ENCODE results near the gene BACE1. TPM values are rescaled to one million over a fixed set of nuclear protein-coding genes. Genes with fewer than 3 reads are reported as not detected.
A peak's percentile ranks its signal among the peaks of the same experiment; 100 is the strongest.

Gene BACE1
- total and polyA plus RNA-seq, 3 donors from 2014 or later: 24.7 to 50.4 (median 32.5) TPM

DNA sequence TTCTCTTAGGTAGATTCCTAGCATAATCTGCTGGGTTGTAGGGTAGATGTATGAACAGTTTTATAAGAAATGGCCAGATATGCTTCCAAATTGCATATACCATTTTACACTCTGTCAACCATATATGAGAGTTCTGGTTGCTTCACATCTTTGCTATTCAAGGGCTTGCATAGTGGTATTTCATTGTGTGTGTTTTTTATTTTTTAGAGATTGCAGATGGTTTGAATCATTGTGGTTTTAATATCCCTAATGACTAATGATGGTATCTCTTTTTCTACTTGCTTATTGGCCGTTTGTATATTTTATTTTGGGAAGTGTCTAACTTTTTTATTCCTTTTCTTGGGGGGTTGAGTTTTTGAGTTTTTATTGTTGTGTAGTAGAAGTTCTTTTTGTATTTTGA, 56.6 kb downstream of the BACE1 start:
- H3K9me3 ChIP-seq: no peaks in the 10 kb centered on the region
- 82 to 88% methylated on average over 1 of the region's 1 CpG for WGBS, 2 donors
- no peaks in the 10 kb centered on the region for H3K4me1 ChIP-seq
- no peaks in the 10 kb centered on the region for H3K36me3 ChIP-seq (ENCODE audit: low read depth, missing control alignments)
- intact Hi-C loops (cut with DNase I; ENCODE audit: low total_unique reads): no loop called here
- no peak for DNase-seq
- TF ChIP-seq, protein P1, sequence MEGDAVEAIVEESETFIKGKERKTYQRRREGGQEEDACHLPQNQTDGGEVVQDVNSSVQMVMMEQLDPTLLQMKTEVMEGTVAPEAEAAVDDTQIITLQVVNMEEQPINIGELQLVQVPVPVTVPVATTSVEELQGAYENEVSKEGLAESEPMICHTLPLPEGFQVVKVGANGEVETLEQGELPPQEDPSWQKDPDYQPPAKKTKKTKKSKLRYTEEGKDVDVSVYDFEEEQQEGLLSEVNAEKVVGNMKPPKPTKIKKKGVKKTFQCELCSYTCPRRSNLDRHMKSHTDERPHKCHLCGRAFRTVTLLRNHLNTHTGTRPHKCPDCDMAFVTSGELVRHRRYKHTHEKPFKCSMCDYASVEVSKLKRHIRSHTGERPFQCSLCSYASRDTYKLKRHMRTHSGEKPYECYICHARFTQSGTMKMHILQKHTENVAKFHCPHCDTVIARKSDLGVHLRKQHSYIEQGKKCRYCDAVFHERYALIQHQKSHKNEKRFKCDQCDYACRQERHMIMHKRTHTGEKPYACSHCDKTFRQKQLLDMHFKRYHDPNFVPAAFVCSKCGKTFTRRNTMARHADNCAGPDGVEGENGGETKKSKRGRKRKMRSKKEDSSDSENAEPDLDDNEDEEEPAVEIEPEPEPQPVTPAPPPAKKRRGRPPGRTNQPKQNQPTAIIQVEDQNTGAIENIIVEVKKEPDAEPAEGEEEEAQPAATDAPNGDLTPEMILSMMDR (IDR thresholded peaks at IDR 0.05): no peak
- TF ChIP-seq POLR2A (IDR thresholded peaks at IDR 0.05): no peak
- no peak overlapping the region for H3K27ac ChIP-seq
- H3K27me3 ChIP-seq: no peaks in the 10 kb centered on the region
- no peak overlapping the region for H3K4me3 ChIP-seq

DNA sequence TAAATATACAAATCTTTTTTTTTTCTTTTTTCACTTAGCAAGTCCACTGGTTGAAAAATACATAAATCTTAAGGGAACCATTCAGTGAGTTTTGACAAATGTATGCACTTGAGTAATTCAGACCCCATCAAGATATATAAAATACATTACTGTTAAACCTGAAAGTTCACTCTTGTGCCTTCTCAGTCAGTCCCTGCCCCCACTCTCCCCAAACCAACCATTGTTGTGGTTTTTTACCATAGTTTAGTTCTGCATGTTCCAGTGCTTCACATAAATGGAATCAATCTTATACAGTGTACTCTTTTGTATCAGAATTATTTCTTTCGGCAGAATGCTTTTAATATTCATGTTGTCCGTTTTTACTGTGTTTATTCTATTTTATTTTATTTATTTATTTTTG, 57.5 kb downstream of the BACE1 start:
- no peak for DNase-seq
- Histone ChIP-seq H3K4me3 (no peak overlapping the region), H3K4me1 (no peaks in the 10 kb centered on the region), H3K9me3 (no peaks in the 10 kb centered on the region), H3K27me3 (no peaks in the 10 kb centered on the region), H3K36me3 (ENCODE audit: low read depth, missing control alignments) (no peaks in the 10 kb centered on the region), H3K27ac (no peak overlapping the region)
- 59 to 67% methylated on average over 2 of the region's 2 CpGs for WGBS, 2 donors
- TF ChIP-seq, protein P1 (IDR thresholded peaks at IDR 0.05): no peak
- TF ChIP-seq POLR2A (IDR thresholded peaks at IDR 0.05): no peak
- intact Hi-C loops (cut with DNase I; ENCODE audit: low total_unique reads): no loop called here

DNA sequence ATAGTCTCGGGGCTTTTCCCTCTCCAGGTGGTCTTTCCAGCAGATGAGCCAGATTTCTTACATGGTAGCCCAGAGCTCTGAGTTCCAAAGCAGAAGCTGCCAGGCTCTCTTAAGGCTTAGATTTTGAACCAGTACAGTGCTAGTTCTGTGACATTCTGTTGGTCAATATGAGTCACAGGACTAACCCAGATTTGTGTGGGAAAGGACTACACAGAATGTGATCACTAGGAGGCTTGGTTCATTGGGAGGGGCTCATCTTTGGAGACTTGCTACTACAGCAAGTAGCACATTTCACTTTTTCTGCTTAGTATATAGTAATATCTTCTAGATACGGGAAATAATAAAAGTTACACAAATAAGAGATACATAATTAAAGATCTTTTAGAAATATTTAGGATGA, 59.5 kb downstream of the BACE1 start:
- DNase-seq: no peak
- Histone ChIP-seq H3K4me3 (no peak overlapping the region), H3K27ac (no peak overlapping the region), H3K4me1 (no peaks in the 10 kb centered on the region), H3K27me3 (no peaks in the 10 kb centered on the region), H3K9me3 (no peaks in the 10 kb centered on the region), H3K36me3 (ENCODE audit: low read depth, missing control alignments) (no peaks in the 10 kb centered on the region)
- 50 to 72% methylated on average over 2 of the region's 2 CpGs for WGBS, 2 donors
- no peak for TF ChIP-seq POLR2A (IDR thresholded peaks at IDR 0.05)
- TF ChIP-seq, protein P1 (IDR thresholded peaks at IDR 0.05): no peak
- intact Hi-C loops (cut with DNase I; ENCODE audit: low total_unique reads): no loop called here

DNA sequence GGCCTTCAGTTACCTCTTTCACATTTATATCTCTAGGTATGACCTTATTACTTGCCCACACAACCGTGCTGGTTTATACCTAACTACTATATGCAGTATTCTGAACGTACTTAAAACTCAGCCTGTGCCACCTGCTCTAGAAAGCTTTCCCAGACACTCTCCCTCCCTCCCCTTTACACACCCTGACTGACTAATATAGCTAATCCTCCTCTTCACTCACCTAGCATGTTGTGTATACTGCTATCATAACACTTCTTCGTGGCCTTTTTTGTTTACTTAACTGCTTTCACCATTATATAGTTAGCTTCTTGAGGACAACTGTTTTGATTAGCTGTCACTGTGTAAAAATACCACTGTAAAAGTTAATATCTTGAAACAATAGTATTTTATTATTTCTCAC, 60.1 kb downstream of the BACE1 start:
- DNase-seq: no peak
- TF ChIP-seq, protein P1 (IDR thresholded peaks at IDR 0.05): no peak
- TF ChIP-seq POLR2A (IDR thresholded peaks at IDR 0.05): no peak
- no peaks in the 10 kb centered on the region for H3K4me1 ChIP-seq
- H3K27ac ChIP-seq: no peak overlapping the region
- no peak overlapping the region for H3K4me3 ChIP-seq
- H3K36me3 ChIP-seq (ENCODE audit: low read depth, missing control alignments): no peaks in the 10 kb centered on the region
- H3K9me3 ChIP-seq: no peaks in the 10 kb centered on the region
- 85 to 89% methylated on average over 3 of the region's 3 CpGs for WGBS, 2 donors
- no peaks in the 10 kb centered on the region for H3K27me3 ChIP-seq
- intact Hi-C loops (cut with DNase I; ENCODE audit: low total_unique reads): no loop called here

DNA sequence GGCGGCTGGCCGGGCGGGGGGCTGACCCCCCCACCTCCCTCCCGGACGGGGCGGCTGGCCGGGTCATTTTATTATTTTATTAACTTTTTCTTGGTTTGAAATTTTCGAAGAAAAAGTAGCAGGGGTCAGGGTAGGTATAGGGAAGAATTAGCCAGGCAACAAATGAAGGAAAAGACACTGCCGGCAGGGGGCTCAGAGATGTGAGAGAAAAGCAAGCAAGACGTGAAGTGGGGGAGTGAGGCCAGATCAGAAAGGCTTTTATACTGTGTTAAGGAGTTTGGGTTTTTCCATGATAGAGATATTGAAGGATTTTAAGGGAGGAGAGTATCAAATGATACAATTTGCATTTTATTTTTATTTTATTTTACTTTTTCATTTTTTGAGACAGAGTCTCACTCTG, 64.5 kb downstream of the BACE1 start:
- Histone ChIP-seq H3K36me3 (ENCODE audit: low read depth, missing control alignments) (no peaks in the 10 kb centered on the region), H3K27ac (peak overlapping the region in 1 of 2 donors; percentile 31)
- intact Hi-C loops (cut with DNase I; ENCODE audit: low total_unique reads): no loop called here

More for the DNA sequence above, 64.5 kb downstream of the BACE1 start:
- TF ChIP-seq POLR2A (IDR thresholded peaks at IDR 0.05): no peak
- TF ChIP-seq, protein P1 (IDR thresholded peaks at IDR 0.05): no peak
- H3K4me1 ChIP-seq: no peaks in the 10 kb centered on the region
- no peaks in the 10 kb centered on the region for H3K27me3 ChIP-seq
- no peak overlapping the region for H3K4me3 ChIP-seq
- peak; percentile 86 for DNase-seq
- H3K9me3 ChIP-seq: no peaks in the 10 kb centered on the region
- 82 to 85% methylated on average over 7 to 10 of the region's 10 CpGs for WGBS, 2 donors

Data from testis (tissue), 3 donors.